ENCODE results near the gene KCTD3.

The KCTD3 gene

DNA sequence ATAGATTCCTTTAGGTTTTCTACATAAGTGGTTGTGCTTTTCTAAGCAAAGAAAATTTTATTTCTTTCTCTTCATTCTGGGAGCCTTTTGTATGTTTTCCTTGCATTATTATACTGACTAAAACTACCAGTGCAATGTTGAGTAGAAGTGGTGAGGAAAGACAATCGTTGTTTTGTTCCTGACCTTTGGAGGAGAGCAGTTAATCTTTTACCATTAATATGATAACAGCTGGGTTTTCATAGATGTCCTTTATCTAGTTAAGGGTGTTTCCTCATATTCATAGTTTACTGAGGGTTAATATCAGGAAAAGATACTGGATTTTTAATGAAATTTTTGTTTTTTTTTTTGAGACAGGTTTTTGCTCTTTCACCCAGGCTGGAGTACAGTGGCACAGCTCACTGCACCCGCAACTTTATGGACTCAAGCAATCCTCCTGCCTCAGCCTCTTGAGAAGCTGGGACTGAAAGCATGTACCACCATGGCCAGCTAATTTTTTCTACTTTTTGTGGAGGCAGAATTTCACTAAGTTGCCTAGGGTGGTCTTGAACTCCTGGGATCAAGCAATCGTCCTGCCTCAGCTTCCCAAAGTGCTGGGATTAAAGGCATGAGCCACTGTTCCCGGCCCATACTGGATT is 9.0 kb upstream of the KCTD3 start:
- no peak for DNase-seq

DNA sequence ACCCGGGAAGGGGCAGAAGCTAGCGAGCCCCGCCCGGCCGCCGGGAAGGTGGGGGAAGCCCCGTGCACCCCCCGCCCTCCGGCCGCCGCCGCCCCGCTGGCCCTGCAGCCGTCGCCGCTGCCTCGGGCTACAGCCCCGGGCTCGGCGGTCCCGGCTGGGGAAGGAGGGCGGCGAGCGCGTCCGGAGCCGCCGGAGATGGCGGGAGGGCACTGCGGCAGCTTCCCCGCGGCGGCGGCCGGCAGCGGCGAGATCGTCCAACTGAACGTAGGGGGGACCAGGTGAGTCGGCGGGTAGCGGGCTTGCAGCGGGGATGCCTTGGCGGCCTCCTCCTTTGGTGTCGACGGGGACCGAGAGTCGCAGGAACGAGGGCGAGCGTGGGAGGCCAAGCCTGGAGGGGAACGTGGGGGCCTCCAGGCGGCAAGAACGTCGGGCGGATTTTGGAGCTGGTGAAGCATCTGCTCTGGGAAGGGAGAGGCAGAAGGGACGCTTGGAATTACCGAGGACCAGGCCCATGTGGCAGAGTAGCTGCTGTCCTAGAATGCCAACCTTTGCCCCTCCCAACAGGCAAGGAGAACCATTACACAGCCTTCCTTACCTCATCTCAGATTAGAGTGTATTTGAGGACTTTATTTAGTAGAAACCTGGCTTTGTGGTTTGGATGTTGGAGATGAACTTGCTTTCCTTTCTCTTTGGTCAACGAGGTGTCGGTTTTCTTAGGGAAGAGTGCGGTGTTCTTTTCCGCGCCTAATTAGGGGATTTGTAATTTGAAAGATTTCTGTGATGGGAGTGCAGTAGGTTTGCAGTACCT is 591 bp downstream of the KCTD3 start:
- no peak for DNase-seq

DNA sequence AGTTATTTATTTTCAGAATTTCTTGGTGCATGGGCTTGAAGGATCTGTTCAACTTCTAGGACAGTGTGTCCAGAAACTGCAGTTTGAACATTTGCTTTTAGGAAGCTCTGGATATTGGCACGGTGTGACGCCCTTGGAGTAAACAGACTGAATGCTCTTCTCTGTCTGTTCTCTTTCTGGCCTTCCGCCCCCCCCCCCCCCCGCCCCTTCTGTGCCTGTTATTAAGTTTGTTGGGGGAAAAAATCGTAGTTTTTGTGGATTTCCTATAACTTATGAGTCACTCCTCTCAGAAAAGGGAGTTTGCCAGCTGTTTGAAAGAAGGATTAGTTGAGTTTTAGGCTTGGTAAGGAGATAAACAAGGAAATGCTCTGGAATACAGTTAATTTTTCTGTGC is 1.2 kb downstream of the KCTD3 start:
- DNase-seq, result no peak

DNA sequence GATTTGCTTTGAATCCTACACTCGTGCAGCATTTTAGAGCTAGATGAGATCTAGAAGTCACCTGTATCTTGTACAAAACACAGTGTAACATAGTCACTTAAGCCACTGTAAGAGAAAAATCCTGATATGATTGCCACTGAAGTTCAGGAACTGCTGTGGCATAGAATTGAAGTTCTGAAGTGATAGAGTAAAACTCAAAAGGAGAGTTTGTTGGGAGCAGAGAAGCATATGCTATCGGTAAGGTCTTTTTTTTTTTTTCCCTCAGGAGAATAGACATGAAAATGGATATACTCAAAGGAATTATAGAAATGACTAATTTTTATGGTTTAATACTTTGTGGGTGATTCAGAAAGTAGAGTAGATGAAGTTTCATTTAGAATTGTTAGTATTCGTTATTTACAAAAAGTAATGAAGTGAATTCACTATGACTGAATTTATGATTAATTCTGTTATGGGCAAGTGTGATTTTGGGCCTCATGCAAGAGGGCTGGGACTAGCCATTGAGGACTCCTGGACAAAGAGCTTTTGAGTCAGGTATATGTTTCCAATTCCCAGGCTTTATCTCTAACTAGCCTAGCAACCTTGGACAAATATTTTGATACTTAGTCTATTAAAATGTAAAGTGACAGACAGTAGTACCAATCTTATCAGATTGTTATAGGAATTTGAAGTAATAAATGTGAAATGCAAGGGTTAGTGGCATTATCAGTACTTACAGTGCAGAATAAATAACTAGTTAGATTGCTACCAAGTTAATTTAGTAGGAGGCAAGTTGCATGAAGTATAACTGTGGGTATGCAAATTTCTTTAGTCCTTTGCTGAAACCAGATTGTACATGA is 3.1 kb downstream of the KCTD3 start:
- DNase-seq, result no peak

GRCh38 chr1:215581896-215582295 is 14.8 kb downstream of the KCTD3 start:
- DNase-seq, result no peak

- no peak for DNase-seq
Observed at GRCh38 chr1:215583185-215583749, 16.2 kb downstream of the KCTD3 start.

- DNase-seq, result no peak
Observed at GRCh38 chr1:215584389-215584788, 17.3 kb downstream of the KCTD3 start.

DNA sequence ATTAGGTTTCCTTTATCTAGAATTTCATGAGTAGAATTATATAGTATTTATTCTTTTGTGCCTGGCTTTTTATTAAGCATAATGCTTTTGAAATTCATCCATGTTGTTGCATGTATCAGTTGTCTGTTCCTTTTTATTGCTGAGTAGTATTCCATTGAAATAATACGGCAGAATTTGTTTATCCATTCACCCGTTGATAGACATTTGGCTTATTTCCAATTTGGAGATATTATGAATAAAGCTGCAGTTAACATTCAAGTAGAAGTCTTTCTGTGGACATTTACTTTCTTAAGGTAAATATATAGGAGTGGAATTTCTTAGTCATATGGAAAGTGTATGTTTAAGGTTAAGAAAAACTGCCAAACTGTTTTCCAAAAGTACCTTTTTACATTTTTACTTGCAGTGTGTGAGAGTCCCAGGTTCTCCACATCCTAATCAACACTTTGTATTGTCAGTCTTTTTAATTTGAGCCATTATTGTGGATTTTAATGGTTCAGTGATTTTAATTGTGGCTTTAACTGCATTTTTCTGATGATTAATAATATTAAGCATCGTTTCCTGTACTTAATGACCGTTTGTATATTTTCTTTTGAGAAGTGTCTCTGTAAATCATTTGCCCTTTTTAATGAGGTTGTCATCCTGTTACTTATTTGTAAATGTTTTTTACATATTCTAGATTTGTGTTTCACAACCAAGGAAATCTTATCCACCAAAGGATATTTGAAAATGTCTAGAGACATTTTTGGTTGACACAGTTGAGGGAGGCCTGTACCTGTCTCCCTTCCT is 22.7 kb downstream of the KCTD3 start:
- no peak for DNase-seq

DNA sequence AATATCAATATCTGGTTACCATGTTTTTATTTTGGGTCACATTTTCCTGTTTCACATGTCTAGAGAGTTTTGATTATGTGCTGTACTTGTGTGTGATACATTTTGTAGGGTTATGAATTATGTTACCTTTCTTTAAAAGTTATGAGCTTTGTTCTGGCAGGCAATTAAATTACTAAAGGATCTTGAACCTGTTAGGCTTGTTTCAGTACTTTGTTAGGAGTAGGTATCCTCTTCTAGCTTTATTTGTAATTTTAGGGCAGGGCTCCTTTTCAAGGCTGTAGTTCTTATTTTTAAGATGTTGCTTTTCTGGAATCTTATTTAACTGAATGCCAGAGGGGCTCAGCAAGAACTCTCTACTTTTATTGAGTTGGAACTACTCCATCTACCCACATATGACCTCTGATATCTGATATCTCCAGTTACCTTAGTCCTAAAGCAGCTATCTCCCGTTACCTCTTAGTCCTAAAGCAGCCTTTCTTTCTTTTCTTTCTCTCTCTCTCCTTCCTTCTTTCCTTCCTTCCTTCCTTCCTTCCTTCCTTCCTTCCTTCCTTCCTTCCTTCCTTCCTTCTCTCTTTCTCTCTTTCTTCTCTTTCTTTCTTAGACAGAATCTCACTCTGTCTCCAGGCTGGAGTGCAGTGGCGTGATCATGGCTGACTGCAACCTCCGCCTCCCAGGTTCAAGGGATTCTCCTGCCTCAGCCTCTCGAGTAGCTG is 23.8 kb downstream of the KCTD3 start:
- DNase-seq, result no peak

GRCh38 chr1:215594640-215595039 is 27.5 kb downstream of the KCTD3 start:
- DNase-seq, result no peak

GRCh38 chr1:215595231-215595630 is 28.1 kb downstream of the KCTD3 start:
- no peak for DNase-seq

DNA sequence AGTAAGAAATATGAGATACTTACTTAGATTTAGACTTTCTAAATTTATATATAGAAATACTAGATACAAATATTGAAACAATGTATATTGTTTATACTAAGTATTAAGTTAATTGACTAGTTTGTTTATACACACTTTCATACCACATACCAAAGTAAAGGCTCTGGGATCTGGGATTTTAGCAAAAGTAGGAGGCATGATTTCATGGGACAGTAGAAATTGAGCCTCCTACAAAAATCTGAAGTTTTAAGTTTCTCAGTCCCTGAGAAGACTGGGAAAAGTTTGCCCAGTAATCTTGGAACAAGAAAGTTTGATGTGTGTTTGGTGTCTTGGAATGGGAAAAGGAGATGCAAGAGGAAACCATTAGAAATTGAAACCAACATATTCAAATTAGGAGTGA is 30.9 kb downstream of the KCTD3 start:
- no peak for DNase-seq

DNA sequence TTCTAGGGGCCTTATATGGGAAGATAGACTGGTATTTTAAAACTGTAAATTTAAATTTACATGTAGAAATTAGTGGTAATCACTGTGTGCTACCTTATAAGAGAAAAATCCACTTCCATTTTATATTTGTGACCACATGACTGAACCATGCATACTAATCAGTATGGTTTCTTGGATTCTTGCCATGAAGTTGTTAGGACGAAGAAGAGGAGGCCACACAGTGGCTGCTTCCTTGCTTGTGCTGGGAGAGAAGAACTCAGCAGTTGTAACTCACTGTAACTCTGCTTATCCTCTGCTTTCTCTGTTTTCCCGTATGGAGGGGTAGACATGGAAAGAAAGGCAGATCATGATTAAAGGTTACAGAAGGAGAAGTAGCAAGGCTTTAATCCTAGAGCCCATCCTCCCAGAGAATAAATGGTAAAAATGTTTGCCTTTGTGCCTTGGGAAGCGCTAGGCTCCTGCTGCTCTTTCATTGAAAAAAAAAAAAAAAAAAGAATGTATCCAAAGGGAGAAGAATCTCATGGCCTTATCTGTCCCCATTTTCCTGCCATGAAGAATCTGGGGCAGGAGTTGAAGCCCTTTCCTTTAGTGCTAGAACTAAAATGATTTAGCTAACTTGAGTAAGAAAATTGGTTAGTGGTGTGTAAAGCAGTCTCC is 32.4 kb downstream of the KCTD3 start:
- DNase-seq, result no peak

GRCh38 chr1:215600258-215600792 is 33.2 kb downstream of the KCTD3 start:
- no peak for DNase-seq

DNA sequence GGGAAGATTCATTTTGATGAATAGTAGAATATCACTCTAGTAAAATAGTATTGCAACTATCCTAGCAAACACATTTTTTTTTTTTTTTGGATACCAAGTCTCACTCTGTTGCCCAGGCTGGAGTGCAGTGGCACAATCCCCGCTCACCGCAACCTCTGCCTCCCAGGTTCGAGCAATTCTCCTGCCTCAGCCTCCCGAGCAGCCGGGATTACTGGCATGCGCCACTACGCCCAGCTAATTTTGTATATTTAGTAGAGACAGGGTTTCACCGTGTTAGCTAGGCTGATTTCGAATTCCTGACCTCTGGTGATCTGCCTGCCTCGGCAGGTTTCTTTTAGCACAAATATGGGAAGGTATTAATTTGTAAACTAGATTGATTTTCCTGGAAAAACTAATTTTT is 33.8 kb downstream of the KCTD3 start:
- no peak for DNase-seq

DNA sequence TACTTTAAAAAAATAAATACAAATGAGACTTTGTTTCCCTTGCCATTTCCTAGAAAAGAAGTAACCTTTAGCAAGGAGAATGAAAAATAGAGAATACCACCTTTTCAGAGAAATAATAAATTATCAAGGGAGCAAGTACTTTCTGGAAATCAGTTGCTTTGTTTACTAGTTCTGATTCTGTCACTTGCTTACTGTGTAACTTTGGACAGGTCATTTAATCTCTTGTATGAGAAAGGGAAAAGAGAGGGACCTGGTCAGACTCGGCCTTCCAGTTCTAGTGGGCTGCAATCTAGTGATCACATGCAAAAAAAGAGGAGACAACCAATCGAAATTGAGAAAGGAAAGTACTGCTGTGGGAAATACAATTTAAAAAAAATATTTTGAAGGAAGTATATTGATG is 34.2 kb downstream of the KCTD3 start:
- no peak for DNase-seq

DNA sequence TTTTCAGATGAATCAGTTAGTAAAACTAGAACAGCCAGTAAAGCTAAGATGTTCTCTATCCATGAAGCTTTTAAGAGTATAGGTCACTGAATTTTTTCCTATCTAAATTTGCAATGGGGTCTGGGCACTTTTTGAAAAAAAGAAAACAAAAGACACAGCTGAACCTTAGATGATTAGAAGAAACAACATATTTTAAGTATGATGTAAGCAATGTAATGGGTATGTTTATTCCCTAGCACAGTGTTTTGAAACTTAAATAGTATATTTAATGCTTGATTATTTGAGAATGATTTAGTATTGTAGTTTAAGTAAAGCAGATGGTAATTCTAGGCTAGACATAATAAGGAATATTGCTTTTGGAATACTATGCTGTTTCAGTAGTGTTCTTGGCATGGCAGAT is 36.2 kb downstream of the KCTD3 start:
- no peak for DNase-seq

GRCh38 chr1:215605011-215605621 is 38.0 kb downstream of the KCTD3 start:
- DNase-seq, result no peak

GRCh38 chr1:215606036-215606435 is 38.9 kb downstream of the KCTD3 start:
- no peak for DNase-seq

- no peak for DNase-seq
Observed at GRCh38 chr1:215606564-215607168, 39.6 kb downstream of the KCTD3 start.

Measured in activated effector memory CD4-positive, alpha-beta T cell treated with Interleukin-2 at 50 U/mL for 16 hours (primary cell).